Ectodermal cell (in vitro differentiated cells): ENCODE data around the gene AP4B1.

Experiments
- H3K27ac ChIP-seq: 2 replicates; pipeline ENCODE4 v1.7.0; 2013; ENCODE audit warnings: mild to moderate bottlenecking, low read depth, low read length; ENCODE audit not compliant: insufficient read depth, poor library complexity, severe bottlenecking
- H3K27me3 ChIP-seq: 2 replicates; pipeline ENCODE4 v1.7.0; 2013; ENCODE audit warnings: mild to moderate bottlenecking, low read length; ENCODE audit not compliant: insufficient read depth, control insufficient read depth, poor library complexity, severe bottlenecking
- H3K36me3 ChIP-seq: one replicate; pipeline ENCODE4 v1.7.0; 2013; ENCODE audit warnings: low read length; ENCODE audit not compliant: control insufficient read depth, insufficient read depth
- H3K4me1 ChIP-seq: one replicate; pipeline ENCODE4 v1.7.0; 2013; ENCODE audit warnings: low read length; ENCODE audit not compliant: control insufficient read depth, insufficient read depth
- H3K4me3 ChIP-seq: 2 replicates; pipeline ENCODE4 v1.7.0; 2013; ENCODE audit warnings: low read depth, low read length, control low read depth; ENCODE audit not compliant: insufficient read depth
- H3K9me3 ChIP-seq: 2 replicates; pipeline ENCODE4 v1.7.0; 2013; ENCODE audit warnings: mild to moderate bottlenecking, low read length, moderate library complexity; ENCODE audit not compliant: control insufficient read depth
- WGBS, 2 experiments: methylation state at CpG; one replicate each; pipeline ENCODE4 v1.1.7; 2013; ENCODE audit warnings: missing lambda C conversion rate in 2 of 2; 5-methylcytosine and 5-hydroxymethylcytosine counted together

Gene AP4B1

GRCh38 chr1:113895961-113896360 lies 8.6 kb downstream of the AP4B1 start:
- no peaks in the 10 kb centered on the region for H3K4me1 ChIP-seq
- H3K27me3 ChIP-seq, result no peaks in the 10 kb centered on the region
- H3K9me3 ChIP-seq, result no peaks in the 10 kb centered on the region
- WGBS, 2 experiments, result 95 to 96% methylated on average over 8 of the region's 8 CpGs
- no peak overlapping the region for H3K27ac ChIP-seq
- no peak overlapping the region for H3K4me3 ChIP-seq
- peaks cover 4% of the 10 kb centered on the region for H3K36me3 ChIP-seq

- Histone ChIP-seq H3K9me3 (no peaks in the 10 kb centered on the region), H3K27me3 (no peaks in the 10 kb centered on the region), H3K4me1 (no peaks in the 10 kb centered on the region), H3K36me3 (peaks cover 4% of the 10 kb centered on the region), H3K4me3 (no peak overlapping the region), H3K27ac (no peak overlapping the region)
- WGBS, 2 experiments, result 96 to 97% methylated on average over 6 of the region's 6 CpGs
These were observed 9.5 kb downstream of the AP4B1 start for GRCh38 chr1:113895098-113895497.

GRCh38 chr1:113893267-113893666 lies 11.3 kb downstream of the AP4B1 start:
- no peaks in the 10 kb centered on the region for H3K4me1 ChIP-seq
- no peaks in the 10 kb centered on the region for H3K27me3 ChIP-seq
- H3K4me3 ChIP-seq, result no peak overlapping the region
- H3K36me3 ChIP-seq, result peaks cover 4% of the 10 kb centered on the region
- H3K27ac ChIP-seq, result no peak overlapping the region
- no peaks in the 10 kb centered on the region for H3K9me3 ChIP-seq
- WGBS, 2 experiments, result 92 to 94% methylated on average over 3 of the region's 3 CpGs

- 88 to 90% methylated on average over 11 of the region's 11 CpGs for WGBS, 2 experiments
- H3K36me3 ChIP-seq, result no peaks in the 10 kb centered on the region
- no peaks in the 10 kb centered on the region for H3K4me1 ChIP-seq
These were observed 12.9 kb downstream of the AP4B1 start for GRCh38 chr1:113891631-113892220.

GRCh38 chr1:113890816-113891215 lies 13.8 kb downstream of the AP4B1 start:
- Histone ChIP-seq H3K4me1 (no peaks in the 10 kb centered on the region), H3K9me3 (no peaks in the 10 kb centered on the region), H3K27me3 (no peaks in the 10 kb centered on the region), H3K36me3 (no peaks in the 10 kb centered on the region), H3K4me3 (no peak overlapping the region), H3K27ac (no peak overlapping the region)
- WGBS, 2 experiments, result 67 to 71% methylated on average over 1 to 2 of the region's 2 CpGs

More at GRCh38 chr1:113891631-113892220, 12.9 kb downstream of the AP4B1 start:
- Histone ChIP-seq H3K27ac (no peak overlapping the region), H3K4me3 (no peak overlapping the region), H3K9me3 (no peaks in the 10 kb centered on the region), H3K27me3 (no peaks in the 10 kb centered on the region)

GRCh38 chr1:113887402-113888175 lies 17.0 kb downstream of the AP4B1 start, which contains the start of gene BCL2L15:
BCL2L15 (minus strand) TSS chr1:113887581; CDS start chr1:113887375, 206 bp downstream.
- H3K27ac ChIP-seq, result no peak within 1 kb of the TSS
- no peaks in the 10 kb centered on the region for H3K27me3 ChIP-seq
- H3K4me3 ChIP-seq, result no peak within 1 kb of the TSS
- no peaks in the 10 kb centered on the region for H3K9me3 ChIP-seq
- H3K36me3 ChIP-seq, result no peaks in the 10 kb centered on the region
- H3K4me1 ChIP-seq, result no peaks in the 10 kb centered on the region
- 91 to 96% methylated on average over 3 to 6 of the region's 6 CpGs for WGBS, 2 experiments

- Histone ChIP-seq H3K27me3 (no peaks in the 10 kb centered on the region), H3K36me3 (no peaks in the 10 kb centered on the region), H3K4me1 (no peaks in the 10 kb centered on the region), H3K9me3 (no peaks in the 10 kb centered on the region), H3K27ac (no peak overlapping the region), H3K4me3 (no peak overlapping the region)
- 92 to 95% methylated on average over 16 to 17 of the region's 17 CpGs for WGBS, 2 experiments
These were observed 17.9 kb downstream of the AP4B1 start for GRCh38 chr1:113886417-113887401.

- H3K9me3 ChIP-seq, result no peaks in the 10 kb centered on the region
- H3K36me3 ChIP-seq, result no peaks in the 10 kb centered on the region
- H3K4me3 ChIP-seq, result no peak overlapping the region
- no peaks in the 10 kb centered on the region for H3K4me1 ChIP-seq
- no peak overlapping the region for H3K27ac ChIP-seq
- no peaks in the 10 kb centered on the region for H3K27me3 ChIP-seq
- 87 to 93% methylated on average over 2 of the region's 2 CpGs for WGBS, 2 experiments
These were observed 22.9 kb downstream of the AP4B1 start for GRCh38 chr1:113881661-113882060.

- Histone ChIP-seq H3K27ac (no peak overlapping the region), H3K27me3 (no peaks in the 10 kb centered on the region), H3K4me3 (no peak overlapping the region), H3K36me3 (no peaks in the 10 kb centered on the region), H3K4me1 (no peaks in the 10 kb centered on the region), H3K9me3 (no peaks in the 10 kb centered on the region)
- 94 to 98% methylated on average over 4 of the region's 4 CpGs for WGBS, 2 experiments
These were observed 24.9 kb downstream of the AP4B1 start for GRCh38 chr1:113879739-113880038.

GRCh38 chr1:113876176-113876575 lies 28.4 kb downstream of the AP4B1 start:
- Histone ChIP-seq H3K4me1 (no peaks in the 10 kb centered on the region), H3K27me3 (no peaks in the 10 kb centered on the region), H3K27ac (no peak overlapping the region), H3K4me3 (no peak overlapping the region), H3K9me3 (no peaks in the 10 kb centered on the region), H3K36me3 (no peaks in the 10 kb centered on the region)
- WGBS, 2 experiments, result 90 to 96% methylated on average over 5 of the region's 5 CpGs
